ENCODE measurements around the gene TMEM178B.

DNA sequence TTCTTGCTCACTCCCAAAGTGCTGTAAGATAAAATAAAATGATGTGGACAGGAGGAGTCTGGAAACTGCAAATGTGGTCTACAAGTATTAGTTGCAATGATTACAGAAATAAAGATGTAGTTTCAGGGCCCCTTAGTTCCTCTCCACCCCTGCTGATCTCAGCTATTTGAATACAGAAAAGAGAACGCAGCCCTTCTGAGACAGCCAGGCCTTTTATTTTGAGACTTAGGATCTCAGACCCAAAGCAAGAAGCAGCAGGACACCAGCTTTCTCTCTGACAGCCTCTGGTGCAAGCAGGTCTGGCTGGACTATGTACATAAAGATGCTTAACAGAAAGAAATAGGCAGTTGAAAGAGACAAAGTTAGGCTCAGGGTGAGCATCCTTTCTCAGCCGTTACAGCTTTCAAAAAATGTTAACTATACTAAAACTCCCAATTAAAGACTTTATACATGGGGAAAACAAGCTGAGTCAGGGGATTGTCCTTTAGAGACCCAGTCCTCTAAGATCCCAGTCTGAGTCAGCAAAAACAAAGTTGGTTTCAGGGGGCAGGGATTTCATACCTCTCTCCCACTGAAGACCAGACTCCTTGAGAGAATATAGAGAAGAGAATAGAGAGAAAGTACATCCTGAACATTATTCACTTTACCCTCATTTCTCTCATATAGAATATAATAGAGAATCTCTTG is 220.4 kb downstream of the TMEM178B start:
- TF ChIP-seq, protein P1, sequence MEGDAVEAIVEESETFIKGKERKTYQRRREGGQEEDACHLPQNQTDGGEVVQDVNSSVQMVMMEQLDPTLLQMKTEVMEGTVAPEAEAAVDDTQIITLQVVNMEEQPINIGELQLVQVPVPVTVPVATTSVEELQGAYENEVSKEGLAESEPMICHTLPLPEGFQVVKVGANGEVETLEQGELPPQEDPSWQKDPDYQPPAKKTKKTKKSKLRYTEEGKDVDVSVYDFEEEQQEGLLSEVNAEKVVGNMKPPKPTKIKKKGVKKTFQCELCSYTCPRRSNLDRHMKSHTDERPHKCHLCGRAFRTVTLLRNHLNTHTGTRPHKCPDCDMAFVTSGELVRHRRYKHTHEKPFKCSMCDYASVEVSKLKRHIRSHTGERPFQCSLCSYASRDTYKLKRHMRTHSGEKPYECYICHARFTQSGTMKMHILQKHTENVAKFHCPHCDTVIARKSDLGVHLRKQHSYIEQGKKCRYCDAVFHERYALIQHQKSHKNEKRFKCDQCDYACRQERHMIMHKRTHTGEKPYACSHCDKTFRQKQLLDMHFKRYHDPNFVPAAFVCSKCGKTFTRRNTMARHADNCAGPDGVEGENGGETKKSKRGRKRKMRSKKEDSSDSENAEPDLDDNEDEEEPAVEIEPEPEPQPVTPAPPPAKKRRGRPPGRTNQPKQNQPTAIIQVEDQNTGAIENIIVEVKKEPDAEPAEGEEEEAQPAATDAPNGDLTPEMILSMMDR (IDR thresholded peaks at IDR 0.05; ENCODE audit: insufficient read depth, low read length): no peak
- TF ChIP-seq POLR2AphosphoS5 (IDR thresholded peaks at IDR 0.05; ENCODE audit: low read depth): no peak
- TF ChIP-seq SPI1 (IDR thresholded peaks at IDR 0.05; ENCODE audit: borderline replicate concordance, low read depth): no peak
- TF ChIP-seq GABPA (IDR thresholded peaks at IDR 0.05; ENCODE audit: low read depth): no peak
